H1 (cell line): ENCODE data around the gene ZBTB14. TPM values are rescaled to one million over a fixed set of nuclear protein-coding genes. Genes with fewer than 3 reads are reported as not detected.

Source experiments
- CTCF ChIA-PET: fragments of 300-600 bp; sonication (Branson Sonifier 250); formaldehyde crosslinking; loops from one replicate; lab custom pipeline; 2021; ENCODE audit not compliant: partially characterized antibody; lab: Charles Lee
- POLR2A ChIA-PET: fragments of 300-600 bp; sonication (Branson Sonifier 250); formaldehyde crosslinking; loops from one replicate; lab custom pipeline; 2021; ENCODE audit warnings: inconsistent platforms; ENCODE audit not compliant: partially characterized antibody; lab: Charles Lee
- DNase-seq, 2 experiments: peaks; one replicate each; pipeline versions ENCODE4 v3.0.0 to v3.0.0-alpha.2; 2010 to 2022; ENCODE audit warnings: low spot score in 2 of 2, low read depth in 1 of 2, mixed read lengths in 1 of 2
- FAIRE-seq: peaks from 2 replicates; lab custom pipeline; 2011; peaks lifted over from hg19 to GRCh38; lab: Jason Lieb, UNC
- H2AFZ ChIP-seq: 2 replicates; pipeline ENCODE4 v1.8.1; 2012; ENCODE audit warnings: low read length, inconsistent platforms
- H2AK5ac ChIP-seq: 2 replicates; pipeline ENCODE4 v1.6.1; 2013; ENCODE audit warnings: low read depth, low read length
- H2BK120ac ChIP-seq: replicated peaks from 2 replicates; pipeline ENCODE3; 2013; ENCODE audit warnings: low read depth, low read length, inconsistent platforms
- H2BK12ac ChIP-seq: 2 replicates; pipeline ENCODE4 v1.6.1; 2013; ENCODE audit warnings: low read depth, low read length
- H2BK15ac ChIP-seq: 2 replicates; pipeline ENCODE4 v1.6.1; 2013; ENCODE audit warnings: low read length
- H2BK20ac ChIP-seq: 2 replicates; pipeline ENCODE4 v1.6.1; 2013; ENCODE audit warnings: low read length
- H2BK5ac ChIP-seq: 2 replicates; pipeline ENCODE4 v1.6.1; 2013; ENCODE audit warnings: low read depth, low read length
- H3K14ac ChIP-seq: 2 replicates; pipeline ENCODE4 v1.6.1; 2013; ENCODE audit warnings: inconsistent platforms; ENCODE audit not compliant: insufficient read length
- H3K18ac ChIP-seq: 2 replicates; pipeline ENCODE4 v1.6.1; 2013; ENCODE audit warnings: low read length; ENCODE audit errors: extremely low read depth
- H3K23ac ChIP-seq: 2 replicates; pipeline ENCODE4 v1.6.1; 2013; ENCODE audit warnings: inconsistent platforms; ENCODE audit not compliant: insufficient read length
- H3K23me2 ChIP-seq: 2 replicates; pipeline ENCODE4 v1.6.1; 2013; ENCODE audit warnings: low read depth, low read length
- H3K27ac ChIP-seq: 2 replicates; pipeline ENCODE4 v1.6.1; 2011; ENCODE audit warnings: low read depth, low read length, inconsistent platforms
- H3K27me3 ChIP-seq, 4 experiments: replicated peaks in 1 of 4; 1 replicate in 1 of 4; 2 replicates in 3 of 4; pipeline versions ENCODE4 v1.6.1 to v1.8.1; 2011 to 2013; ENCODE audit warnings: low read length in 3 of 4, mild to moderate bottlenecking in 3 of 4, inconsistent platforms in 2 of 4, mixed read lengths in 2 of 4, moderate library complexity in 1 of 4; ENCODE audit not compliant: control insufficient read depth in 3 of 4, insufficient read depth in 3 of 4; ENCODE audit errors: extremely low read depth in 1 of 4
- H3K36me3 ChIP-seq, 4 experiments: 2 replicates each; pipeline versions ENCODE4 v1.6.1 to v1.8.1; 2011 to 2013; ENCODE audit warnings: mild to moderate bottlenecking in 4 of 4, low read length in 3 of 4, moderate library complexity in 2 of 4, control low read depth in 1 of 4, inconsistent platforms in 1 of 4; ENCODE audit not compliant: insufficient read depth in 4 of 4, control insufficient read depth in 2 of 4
- H3K4ac ChIP-seq: replicated peaks from 2 replicates; pipeline ENCODE3; 2013; ENCODE audit warnings: low read length, low read depth, mixed read lengths, inconsistent platforms; ENCODE audit not compliant: insufficient read length
- H3K4me1 ChIP-seq, 4 experiments: replicated peaks in 1 of 4; 1 replicate in 1 of 4; 2 replicates in 3 of 4; pipeline versions ENCODE4 v1.6.1 to v1.8.1; 2011 to 2013; ENCODE audit warnings: low read length in 3 of 4, inconsistent platforms in 2 of 4, mixed read lengths in 1 of 4; ENCODE audit not compliant: insufficient read depth in 4 of 4, control insufficient read depth in 3 of 4
- H3K4me2 ChIP-seq, 2 experiments: 2 replicates each; pipeline versions ENCODE4 v1.6.1 to v1.8.1; 2011 to 2013; ENCODE audit warnings: low read depth in 2 of 2, low read length in 2 of 2, control low read depth in 1 of 2, inconsistent platforms in 1 of 2, mild to moderate bottlenecking in 1 of 2; ENCODE audit not compliant: insufficient read depth in 1 of 2
- H3K4me3 ChIP-seq, 4 experiments: fragments of 200-600, 300-600 bp in 1 of 4; sonication (generic), shearing (Covaris generic), sonication (Bioruptor Twin) in 1 of 4; 2 replicates each; pipeline versions ENCODE4 v1.5.1 to v1.8.1; 2011 to 2016; ENCODE audit warnings: low read length in 4 of 4, low read depth in 3 of 4, control low read depth in 2 of 4, inconsistent platforms in 2 of 4, mild to moderate bottlenecking in 2 of 4, mixed read lengths in 1 of 4, moderate library complexity in 1 of 4; ENCODE audit not compliant: insufficient read depth in 2 of 4; ENCODE audit errors: extremely low read depth in 1 of 4
- H3K56ac ChIP-seq: replicated peaks from 2 replicates; pipeline ENCODE3; 2013; ENCODE audit warnings: low read depth, mild to moderate bottlenecking, mixed read lengths, low read length, inconsistent platforms; ENCODE audit not compliant: insufficient read length
- H3K79me1 ChIP-seq: 2 replicates; pipeline ENCODE4 v1.6.1; 2013; ENCODE audit warnings: low read depth, low read length, control low read depth
- H3K79me2 ChIP-seq, 2 experiments: 2 replicates each; pipeline versions ENCODE4 v1.6.1 to v1.8.1; 2012 to 2013; ENCODE audit warnings: low read length in 2 of 2, mild to moderate bottlenecking in 2 of 2, inconsistent platforms in 1 of 2; ENCODE audit not compliant: insufficient read depth in 2 of 2, control insufficient read depth in 1 of 2
- H3K9ac ChIP-seq, 4 experiments: replicated peaks in 1 of 4; 1 replicate in 1 of 4; 2 replicates in 3 of 4; pipeline versions ENCODE4 v1.6.1 to v1.8.1; 2011 to 2013; ENCODE audit warnings: low read depth in 3 of 4, low read length in 3 of 4, control low read depth in 2 of 4, mild to moderate bottlenecking in 2 of 4, moderate library complexity in 2 of 4, inconsistent platforms in 1 of 4; ENCODE audit errors: extremely low read depth in 1 of 4
- H3K9me3 ChIP-seq, 2 experiments: 2 replicates each; pipeline versions ENCODE4 v1.6.1 to v1.8.1; 2012 to 2013; ENCODE audit warnings: mild to moderate bottlenecking in 2 of 2, moderate library complexity in 2 of 2, control low read depth in 1 of 2, inconsistent platforms in 1 of 2, low read depth in 1 of 2, low read length in 1 of 2, mixed read lengths in 1 of 2; ENCODE audit not compliant: insufficient read depth in 2 of 2
- H4K20me1 ChIP-seq, 2 experiments: replicated peaks in 1 of 2; 2 replicates each; pipeline versions ENCODE3 to v1.8.1; 2011 to 2013; ENCODE audit warnings: inconsistent platforms in 2 of 2, low read length in 2 of 2, mild to moderate bottlenecking in 1 of 2; ENCODE audit not compliant: insufficient read depth in 2 of 2, control insufficient read depth in 1 of 2
- H4K5ac ChIP-seq: 2 replicates; pipeline ENCODE4 v1.6.1; 2013; ENCODE audit warnings: low read length, low read depth, mixed read lengths, inconsistent platforms; ENCODE audit not compliant: insufficient read length
- H4K8ac ChIP-seq: 2 replicates; pipeline ENCODE4 v1.8.0; 2013; ENCODE audit warnings: mild to moderate bottlenecking, moderate library complexity, low read length, inconsistent platforms; ENCODE audit not compliant: insufficient read depth; ENCODE audit errors: extremely low read depth
- H4K91ac ChIP-seq: replicated peaks from 2 replicates; pipeline ENCODE3; 2013; ENCODE audit warnings: low read length, mixed read lengths, inconsistent platforms; ENCODE audit not compliant: insufficient read length
- ASH2L ChIP-seq: fragments of 200-600, 300-600 bp; sonication (generic); IDR thresholded peaks from one replicate; pipeline ENCODE4 v1.7.1; 2017; ENCODE audit warnings: low read length
- BRCA1 ChIP-seq: IDR thresholded peaks from 2 replicates; pipeline ENCODE4 v1.6.1; 2012; ENCODE audit warnings: low read depth, low read length, improper control_type of control experiment
- EZH2 ChIP-seq: fragments of 200-600 bp; sonication (generic); IDR thresholded peaks from 2 replicates; pipeline ENCODE4 v1.7.1; 2012; ENCODE audit warnings: low read depth, mild to moderate bottlenecking, moderate library complexity, low read length, inconsistent platforms; ENCODE audit not compliant: severe bottlenecking
- GABPA ChIP-seq: IDR thresholded peaks from 2 replicates; pipeline ENCODE4 v1.6.1; 2011; ENCODE audit warnings: mild to moderate bottlenecking, low read length, moderate library complexity, borderline replicate concordance; ENCODE audit not compliant: insufficient read depth
- HDAC6 ChIP-seq: IDR thresholded peaks from one replicate; pipeline ENCODE4 v1.7.1; 2012; ENCODE audit warnings: low read depth, mild to moderate bottlenecking, inconsistent platforms, low read length, moderate library complexity
- JUND ChIP-seq: IDR thresholded peaks from 2 replicates; pipeline ENCODE4 v1.6.1; 2011; ENCODE audit warnings: mild to moderate bottlenecking, improper control_type of control experiment, low read length
- KDM5A ChIP-seq: fragments of 200-600 bp; IDR thresholded peaks from 2 replicates; pipeline ENCODE4 v1.7.1; 2012; ENCODE audit warnings: mild to moderate bottlenecking, low read length, inconsistent platforms, mixed read lengths
- NANOG ChIP-seq: IDR thresholded peaks from 2 replicates; pipeline ENCODE4 v1.6.1; 2011; ENCODE audit warnings: low read length, low read depth, mild to moderate bottlenecking, inconsistent platforms; ENCODE audit not compliant: insufficient read depth, poor library complexity, severe bottlenecking
- POLR2A ChIP-seq, 2 experiments: IDR thresholded peaks; 1 replicate in 1 of 2; 2 replicates in 1 of 2; pipeline ENCODE4 v1.6.1; 2011; ENCODE audit warnings: low read depth in 2 of 2, low read length in 2 of 2, mild to moderate bottlenecking in 2 of 2; ENCODE audit errors: control extremely low read depth in 1 of 2
- RAD21 ChIP-seq, 2 experiments: IDR thresholded peaks in 1 of 2; conservative IDR thresholded peaks in 1 of 2; 2 replicates each; pipeline ENCODE4 v1.6.1; 2011; ENCODE audit warnings: low read depth in 2 of 2, low read length in 2 of 2, improper control_type of control experiment in 1 of 2, inconsistent platforms in 1 of 2, mild to moderate bottlenecking in 1 of 2, moderate library complexity in 1 of 2
- RNF2 ChIP-seq: fragments of 200-900, 300-1000 bp; sonication (generic); IDR thresholded peaks from 2 replicates; pipeline ENCODE4 v1.7.1; 2016; ENCODE audit warnings: borderline replicate concordance, low read depth, mild to moderate bottlenecking, antibody characterized with exemption, low read length; ENCODE audit not compliant: poor library complexity, severe bottlenecking; ENCODE audit errors: missing control alignments
- SIRT6 ChIP-seq: IDR thresholded peaks from one replicate; pipeline ENCODE4 v1.7.1; 2012; ENCODE audit warnings: low read length, inconsistent platforms
- TAF1 ChIP-seq: IDR thresholded peaks from 2 replicates; pipeline ENCODE4 v1.6.1; 2011; ENCODE audit warnings: mild to moderate bottlenecking, low read depth, low read length
- TEAD4 ChIP-seq: IDR thresholded peaks from 2 replicates; pipeline ENCODE4 v1.6.1; 2012; ENCODE audit warnings: low read depth, low read length, inconsistent platforms, mixed read lengths
- YY1 ChIP-seq: IDR thresholded peaks from 2 replicates; pipeline ENCODE4 v1.6.1; 2011; ENCODE audit warnings: low read depth, mild to moderate bottlenecking, low read length
- polyA plus RNA-seq, 7 experiments: library from polyadenylated mRNA; depleted of rRNA in 3 of 7; stranded (reverse) in 5 of 7; unstranded in 2 of 7; fragments of >200 nt in 5 of 7; fragments of 200-250 nt in 2 of 7; gene quantifications; 1 replicate in 5 of 7; 2 replicates in 1 of 7; 4 replicates in 1 of 7; pipeline versions ENCODE4 v1.2.1 to v1.2.3, GENCODE V29; 2011 to 2013; ENCODE audit warnings: missing spikeins in 2 of 7, mixed read lengths in 2 of 7
- total RNA-seq: library from RNA; stranded (reverse); fragmentation: NEBNext Ultra II Directional; extraction: Animal tissue kit (Norgen Biotek cat#: 25700); gene quantifications from 2 replicates; pipeline ENCODE4 v1.2.1, GENCODE V29; 2021
- TF ChIP-seq, protein P1 (sequence below): IDR thresholded peaks from 2 replicates; pipeline ENCODE4 v1.6.1; 2011; ENCODE audit warnings: low read depth, mild to moderate bottlenecking, low read length; ENCODE audit not compliant: insufficient read depth

The ZBTB14 gene
- total and polyA plus RNA-seq, 2 of the 8 experiments (the other 6 are each of a cell fraction or from before 2014, with no cell fraction given), result 5.2 to 18.3 TPM

- H3K18ac ChIP-seq, result no peak overlapping the region
- DNase-seq (no peak), FAIRE-seq (no peak)
- POLR2A ChIA-PET, result no interaction called here
- no peaks in the 10 kb centered on the region for H3K36me3 ChIP-seq
- H3K56ac ChIP-seq, result no peak overlapping the region
- CTCF ChIA-PET, result no interaction called here
- H2BK15ac ChIP-seq, result no peak overlapping the region
- no peaks in the 10 kb centered on the region for H3K9me3 ChIP-seq
- no peak overlapping the region for H2AFZ ChIP-seq
- no peak overlapping the region for H2BK12ac ChIP-seq
- H2BK20ac ChIP-seq, result no peak overlapping the region
- H3K79me2 ChIP-seq, result no peaks in the 10 kb centered on the region
- no peak overlapping the region for H3K4ac ChIP-seq
- no peak overlapping the region for H3K9ac ChIP-seq
- H2BK5ac ChIP-seq, result no peak overlapping the region
- H3K23me2 ChIP-seq, result no peaks in the 10 kb centered on the region
- H2BK120ac ChIP-seq, result no peak overlapping the region
- no peak overlapping the region for H3K4me2 ChIP-seq
- no peaks in the 10 kb centered on the region for H4K20me1 ChIP-seq
- H3K27ac ChIP-seq, result no peak overlapping the region
- no peaks in the 10 kb centered on the region for H3K4me1 ChIP-seq
- no peak overlapping the region for H4K5ac ChIP-seq
- no peak overlapping the region for H3K23ac ChIP-seq
- H4K91ac ChIP-seq, result no peak overlapping the region
- H4K8ac ChIP-seq, result no peak overlapping the region
- H3K27me3 ChIP-seq, result no peaks in the 10 kb centered on the region
- no peak overlapping the region for H3K14ac ChIP-seq
- H3K4me3 ChIP-seq, result no peak overlapping the region
- no peaks in the 10 kb centered on the region for H3K79me1 ChIP-seq
- H2AK5ac ChIP-seq, result no peak overlapping the region
- no peak for TF ChIP-seq EZH2
- TF ChIP-seq POLR2A (IDR thresholded peaks at IDR 0.05; ENCODE audit: control extremely low read depth in 1 of 2, low read depth in 2 of 2, low read length in 2 of 2), result no peak
- no peak for TF ChIP-seq HDAC6
- no peak for TF ChIP-seq RAD21 (IDR thresholded peaks at IDR 0.05 in 1 of 2, conservative IDR thresholded peaks at IDR 0.05 in 1 of 2; ENCODE audit: low read depth in 2 of 2, low read length in 2 of 2)
- TF ChIP-seq ASH2L, result no peak
- TF ChIP-seq SIRT6, result no peak
- TF ChIP-seq KDM5A, result no peak
- no peak for TF ChIP-seq NANOG
- no peak for TF ChIP-seq GABPA
- TF ChIP-seq YY1, result no peak
- no peak for TF ChIP-seq TEAD4
- TF ChIP-seq BRCA1, result no peak
- TF ChIP-seq RNF2, result no peak
- TF ChIP-seq JUND, result no peak
- TF ChIP-seq, protein P1, sequence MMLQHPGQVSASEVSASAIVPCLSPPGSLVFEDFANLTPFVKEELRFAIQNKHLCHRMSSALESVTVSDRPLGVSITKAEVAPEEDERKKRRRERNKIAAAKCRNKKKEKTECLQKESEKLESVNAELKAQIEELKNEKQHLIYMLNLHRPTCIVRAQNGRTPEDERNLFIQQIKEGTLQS, result no peak
- TF ChIP-seq TAF1, result no peak
Measured at GRCh38 chr18:5317186-5317585, 21.7 kb upstream of the ZBTB14 start.
